Lower leg skin (tissue), 4 donors: ENCODE results near the gene SHC1. TPM values are rescaled to one million over a fixed set of nuclear protein-coding genes. Genes with fewer than 3 reads are reported as not detected.

ENCODE experiments used
- DNase-seq, 2 donors: peaks; one replicate each; pipeline ENCODE4 v3.0.0-alpha.2; 2019; ENCODE audit warnings: low spot score in 2 of 2
- H3K4me3 ChIP-seq: fragments of 200-600 bp; sonication (generic); 2 replicates; pipeline ENCODE4 v1.5.1; 2017; ENCODE audit warnings: mild to moderate bottlenecking, low read depth; ENCODE audit not compliant: poor library complexity, severe bottlenecking
- CTCF ChIP-seq, 3 donors: fragments of 450-650 bp; IDR thresholded peaks; one replicate each; pipeline ENCODE4 v1.5.1; 2016; ENCODE audit warnings: antibody characterized with exemption in 3 of 3, mild to moderate bottlenecking in 3 of 3, moderate library complexity in 2 of 3
- POLR2A ChIP-seq, 2 donors: fragments of 450-650 bp; IDR thresholded peaks; one replicate each; pipeline ENCODE4 v1.6.1; 2016 to 2017; ENCODE audit warnings: antibody characterized with exemption in 2 of 2, mild to moderate bottlenecking in 1 of 2, moderate library complexity in 1 of 2
- WGBS, 2 donors: methylation state at CpG; one replicate each; pipeline ENCODE4 v1.1.5; 2018; 5-methylcytosine and 5-hydroxymethylcytosine counted together
- intact Hi-C: fragments of 100-400 bp; cut with DNase I; formaldehyde crosslinking; loops from one replicate; pipeline ENCODE4 v1.15.0; 2023; ENCODE audit warnings: low total_unique reads
- total RNA-seq, 4 donors: library from RNA; depleted of rRNA; stranded (reverse); fragments of >200 nt; gene quantifications; one replicate each; pipeline ENCODE4 v1.1.0, GENCODE V29; 2016

Gene SHC1
- total RNA-seq, 4 donors from 2014 or later = 45.4 to 68.9 (median 66.4) TPM

- H3K4me3 ChIP-seq = no peak overlapping the region
- WGBS, 2 donors = 45 to 48% methylated on average over 3 of the region's 3 CpGs
- no peak for DNase-seq
- TF ChIP-seq CTCF (IDR thresholded peaks at IDR 0.05) (no peak), POLR2A (IDR thresholded peaks at IDR 0.05) (no peak)
- intact Hi-C loops = loop anchor here (10.0 kb wide), 1 partner anchor 48 kb away; the partner anchor contains the start of gene PYGO2
Measured at GRCh38 chr1:155012776-155013602, 42.4 kb upstream of the SHC1 start.

GRCh38 chr1:155012026-155012546, 41.5 kb upstream of the SHC1 start:
- whole genome bisulfite sequencing, 2 donors = 5 to 10% methylated on average over 9 of the region's 9 CpGs
- intact Hi-C loops = loop anchor here (10.0 kb wide), 1 partner anchor 47 kb away; the partner anchor contains the start of gene PYGO2
- TF ChIP-seq CTCF (IDR thresholded peaks at IDR 0.05) = no peak
- TF ChIP-seq POLR2A (IDR thresholded peaks at IDR 0.05) = no peak
- no peak overlapping the region for H3K4me3 ChIP-seq
- DNase-seq = peak; percentile 85 to 95

GRCh38 chr1:155011437-155012025, 41.0 kb upstream of the SHC1 start:
- 71 to 84% methylated on average over 3 to 6 of the region's 6 CpGs for WGBS, 2 donors
- TF ChIP-seq POLR2A (IDR thresholded peaks at IDR 0.05) (no peak), CTCF (IDR thresholded peaks at IDR 0.05) (no peak)
- DNase-seq = peak in 1 of 2 donors; percentile 89
- intact Hi-C loops = loop anchor here (10.0 kb wide), 1 partner anchor 47 kb away; the partner anchor contains the start of gene PYGO2
- no peak overlapping the region for H3K4me3 ChIP-seq

- WGBS, 2 donors = 40 to 48% methylated on average over 5 of the region's 5 CpGs
- intact Hi-C loops = loop anchor here (10.0 kb wide), 1 partner anchor 46 kb away; the partner anchor contains the start of gene PYGO2
- DNase-seq = no peak
- no peak overlapping the region for H3K4me3 ChIP-seq
- TF ChIP-seq POLR2A (IDR thresholded peaks at IDR 0.05) (no peak), CTCF (IDR thresholded peaks at IDR 0.05) (no peak)
Measured at GRCh38 chr1:155011004-155011416, 40.5 kb upstream of the SHC1 start.

GRCh38 chr1:155010211-155010918, 39.8 kb upstream of the SHC1 start:
- intact Hi-C loops = loop anchor here (10.0 kb wide), 1 partner anchor 46 kb away; the partner anchor contains the start of gene PYGO2
- peak in 1 of 2 donors; percentile 86 for DNase-seq

More at GRCh38 chr1:155010211-155010918, 39.8 kb upstream of the SHC1 start:
- 31 to 43% methylated on average over 11 of the region's 11 CpGs for whole genome bisulfite sequencing, 2 donors
- TF ChIP-seq CTCF (IDR thresholded peaks at IDR 0.05) = no peak
- peak overlapping the region; percentile 20 for H3K4me3 ChIP-seq
